ENCODE measurements around the gene SVIL. TPM values are rescaled to one million over a fixed set of nuclear protein-coding genes. Genes with fewer than 3 reads are reported as not detected.

SVIL gene
- total and polyA plus RNA-seq, 2 donors (not counting 1 experiment from before 2014, with no cell fraction given) = 0.74 to 0.88 TPM

GRCh38 chr10:29617880-29618340 is 16.9 kb downstream of the SVIL start:
- Histone ChIP-seq H3K4me2 (replicated peaks; ENCODE audit: low read depth, low read length, poor library complexity, severe bottlenecking) (no peak overlapping the region), H3K27ac (ENCODE audit: low read length in 2 of 2) (no peak overlapping the region), H3K27me3 (replicated peaks in 1 of 4; ENCODE audit: control extremely low read depth in 1 of 4, control insufficient read depth in 3 of 4, insufficient read depth in 4 of 4, low read length in 3 of 4) (no peaks in the 10 kb centered on the region), H4K20me1 (ENCODE audit: control insufficient read depth, insufficient read depth, low read length, poor library complexity, severe bottlenecking) (no peaks in the 10 kb centered on the region), H3K4me1 (ENCODE audit: control insufficient read depth in 2 of 2, insufficient read depth in 2 of 2, low read length in 2 of 2) (no peaks in the 10 kb centered on the region), H3K9me3 (ENCODE audit: control extremely low read depth in 1 of 3, control insufficient read depth in 2 of 3, insufficient read depth in 1 of 3, low read length in 2 of 3) (peaks cover 0 to 3% (median 0%) of the 10 kb centered on the region in 3 donors), H2AFZ (ENCODE audit: insufficient read depth, low read depth, low read length, poor library complexity, severe bottlenecking) (no peak overlapping the region), H3K4me3 (ENCODE audit: control extremely low read depth in 1 of 5, extremely low read depth in 1 of 5, insufficient read depth in 1 of 5, low read depth in 2 of 5, low read length in 4 of 5) (no peak overlapping the region), H3K79me2 (ENCODE audit: control insufficient read depth, insufficient read depth, low read length) (no peaks in the 10 kb centered on the region), H3K36me3 (replicated peaks in 1 of 2; ENCODE audit: control extremely low read depth in 1 of 2, control insufficient read depth in 1 of 2, extremely low read depth in 1 of 2, insufficient read depth in 2 of 2, low read length in 1 of 2) (no peaks in the 10 kb centered on the region), H3K9ac (ENCODE audit: low read length) (no peak overlapping the region)
- H3K4me3 Mint-ChIP-seq = no peak overlapping the region
- POLR2A ChIA-PET = no interaction called here
- H3K4me1 Mint-ChIP-seq = no peaks in the 10 kb centered on the region
- ATAC-seq (ENCODE audit: low read depth) (no peak), DNase-seq (no peak)
- CTCF ChIA-PET = interaction anchor here (1.5 kb wide), 1 partner anchor 10 kb away, joined by 3 read pairs; no protein-coding TSS in a partner anchor
- intact Hi-C loops (cut with micrococcal nuclease) = no loop called here
- H3K27ac Mint-ChIP-seq = no peak overlapping the region
- WGBS (ENCODE audit: insufficient coverage) = 91% methylated on average over 8 of the region's 8 CpGs
- H3K9me3 Mint-ChIP-seq (ENCODE audit: insufficient read depth) = peaks cover 2% of the 10 kb centered on the region
- TF ChIP-seq EZH2 (IDR thresholded peaks at IDR 0.05; ENCODE audit: borderline replicate concordance, insufficient read depth, low read depth, low read length, poor library complexity, severe bottlenecking) (no peak), CTCF (IDR thresholded peaks at IDR 0.05) (no peak)
- no peaks in the 10 kb centered on the region for H3K27me3 Mint-ChIP-seq

- Histone ChIP-seq H3K4me3 (ENCODE audit: control extremely low read depth in 1 of 5, extremely low read depth in 1 of 5, insufficient read depth in 1 of 5, low read depth in 2 of 5, low read length in 4 of 5) (no peak overlapping the region), H3K27ac (ENCODE audit: low read length in 2 of 2) (no peak overlapping the region), H2AFZ (ENCODE audit: insufficient read depth, low read depth, low read length, poor library complexity, severe bottlenecking) (no peak overlapping the region), H3K27me3 (replicated peaks in 1 of 4; ENCODE audit: control extremely low read depth in 1 of 4, control insufficient read depth in 3 of 4, insufficient read depth in 4 of 4, low read length in 3 of 4) (no peaks in the 10 kb centered on the region), H3K4me2 (replicated peaks; ENCODE audit: low read depth, low read length, poor library complexity, severe bottlenecking) (no peak overlapping the region), H3K9me3 (ENCODE audit: control extremely low read depth in 1 of 3, control insufficient read depth in 2 of 3, insufficient read depth in 1 of 3, low read length in 2 of 3) (peaks cover 0 to 3% (median 0%) of the 10 kb centered on the region in 3 donors), H3K79me2 (ENCODE audit: control insufficient read depth, insufficient read depth, low read length) (no peaks in the 10 kb centered on the region), H4K20me1 (ENCODE audit: control insufficient read depth, insufficient read depth, low read length, poor library complexity, severe bottlenecking) (no peaks in the 10 kb centered on the region), H3K36me3 (replicated peaks in 1 of 2; ENCODE audit: control extremely low read depth in 1 of 2, control insufficient read depth in 1 of 2, extremely low read depth in 1 of 2, insufficient read depth in 2 of 2, low read length in 1 of 2) (no peaks in the 10 kb centered on the region), H3K4me1 (ENCODE audit: control insufficient read depth in 2 of 2, insufficient read depth in 2 of 2, low read length in 2 of 2) (no peaks in the 10 kb centered on the region), H3K9ac (ENCODE audit: low read length) (no peak overlapping the region)
- DNase-seq (no peak), ATAC-seq (ENCODE audit: low read depth) (no peak)
- Mint-ChIP-seq H3K4me3 (no peak overlapping the region), H3K9me3 (ENCODE audit: insufficient read depth) (peaks cover 2% of the 10 kb centered on the region), H3K4me1 (no peaks in the 10 kb centered on the region), H3K27me3 (no peaks in the 10 kb centered on the region), H3K27ac (no peak overlapping the region)
- CTCF ChIA-PET = no interaction called here
- POLR2A ChIA-PET = no interaction called here
- 94% methylated on average over 3 of the region's 6 CpGs for WGBS (ENCODE audit: insufficient coverage)
- intact Hi-C loops (cut with micrococcal nuclease) = no loop called here
- TF ChIP-seq CTCF (IDR thresholded peaks at IDR 0.05) (no peak), EZH2 (IDR thresholded peaks at IDR 0.05; ENCODE audit: borderline replicate concordance, insufficient read depth, low read depth, low read length, poor library complexity, severe bottlenecking) (no peak)
Observed at GRCh38 chr10:29616542-29616941, 18.2 kb downstream of the SVIL start.
